T1000 (cell line): ENCODE data around the gene PKP2.
"Not testable (repeated sequence)": the region's sequence is repeated elsewhere in the genome, so short reads cannot be mapped to it uniquely, and the experiment has no call there.

ENCODE experiments used
- DNase-seq: peaks from one replicate; lab custom pipeline; 2025; ENCODE audit warnings: mixed read lengths; lab: John Stamatoyannopoulos, UW

Gene PKP2

GRCh38 chr12:32895688-32896431 is 717 bp downstream of the PKP2 start:
- DNase-seq: no peak

- no peak for DNase-seq
Measured at GRCh38 chr12:32894566-32894965, 2.0 kb downstream of the PKP2 start.

- no peak for DNase-seq
Measured at GRCh38 chr12:32893458-32893857, 3.1 kb downstream of the PKP2 start.

GRCh38 chr12:32893043-32893442 is 3.5 kb downstream of the PKP2 start:
- DNase-seq: no peak

- not testable (repeated sequence) for DNase-seq
Measured at GRCh38 chr12:32892369-32892768, 4.2 kb downstream of the PKP2 start.

- DNase-seq: no peak
Measured at GRCh38 chr12:32891956-32892355, 4.6 kb downstream of the PKP2 start.

- DNase-seq: no peak
Measured at GRCh38 chr12:32891526-32891925, 5.1 kb downstream of the PKP2 start.

- no peak for DNase-seq
Measured at GRCh38 chr12:32889011-32889760, 7.4 kb downstream of the PKP2 start.

GRCh38 chr12:32887058-32887457 is 9.5 kb downstream of the PKP2 start:
- DNase-seq: no peak

GRCh38 chr12:32885831-32886230 is 10.7 kb downstream of the PKP2 start:
- DNase-seq: no peak

GRCh38 chr12:32884962-32885361 is 11.6 kb downstream of the PKP2 start:
- no peak for DNase-seq

GRCh38 chr12:32881702-32882101 is 14.9 kb downstream of the PKP2 start:
- no peak for DNase-seq

- DNase-seq: no peak
Measured at GRCh38 chr12:32881107-32881506, 15.5 kb downstream of the PKP2 start.

GRCh38 chr12:32879066-32879465 is 17.5 kb downstream of the PKP2 start:
- not testable (repeated sequence) for DNase-seq

GRCh38 chr12:32877601-32878459 is 18.7 kb downstream of the PKP2 start:
- no peak for DNase-seq

- DNase-seq: no peak
Measured at GRCh38 chr12:32876004-32876403, 20.6 kb downstream of the PKP2 start.

- DNase-seq: no peak
Measured at GRCh38 chr12:32874975-32875374, 21.6 kb downstream of the PKP2 start.

GRCh38 chr12:32874078-32874477 is 22.5 kb downstream of the PKP2 start:
- no peak for DNase-seq

GRCh38 chr12:32872416-32872815 is 24.2 kb downstream of the PKP2 start:
- DNase-seq: not testable (repeated sequence)

GRCh38 chr12:32870716-32871115 is 25.9 kb downstream of the PKP2 start:
- no peak for DNase-seq

- no peak for DNase-seq
Measured at GRCh38 chr12:32868885-32869284, 27.7 kb downstream of the PKP2 start.

- DNase-seq: no peak
Measured at GRCh38 chr12:32864731-32865130, 31.8 kb downstream of the PKP2 start.

- no peak for DNase-seq
Measured at GRCh38 chr12:32863128-32863527, 33.4 kb downstream of the PKP2 start.
